GM12878 (cell line): ENCODE measurements around the gene RPL21.

Source experiments
- ATF7 ChIP-seq: fragments of 450-650 bp; IDR thresholded peaks from 2 replicates; pipeline ENCODE4 v1.6.1; 2016; ENCODE audit warnings: low read depth, mild to moderate bottlenecking
- BRCA1 ChIP-seq: IDR thresholded peaks from 2 replicates; pipeline ENCODE4 v1.6.1; 2011; ENCODE audit warnings: low read depth, low read length, improper control_type of control experiment
- FOXK2 ChIP-seq: fragments of 450-650 bp; IDR thresholded peaks from 2 replicates; pipeline ENCODE4 v1.6.1; 2017; ENCODE audit warnings: mild to moderate bottlenecking, moderate library complexity
- JUND ChIP-seq: IDR thresholded peaks from 2 replicates; pipeline ENCODE4 v1.6.1; 2012; ENCODE audit warnings: low read depth, mild to moderate bottlenecking, low read length, improper control_type of control experiment, moderate library complexity
- POLR2A ChIP-seq: IDR thresholded peaks from 2 replicates; pipeline ENCODE4 v1.6.1; 2011; ENCODE audit warnings: low read depth, mild to moderate bottlenecking, low read length
- POU2F2 ChIP-seq: IDR thresholded peaks from 3 replicates; pipeline ENCODE4 v1.6.1; 2011; ENCODE audit warnings: low read depth, mild to moderate bottlenecking, low read length, borderline replicate concordance
- REST ChIP-seq: IDR thresholded peaks from 2 replicates; pipeline ENCODE4 v1.6.1; 2012; ENCODE audit warnings: mild to moderate bottlenecking, low read depth, low read length
- ZBTB33 ChIP-seq: fragments of 450-650 bp; IDR thresholded peaks from 2 replicates; pipeline ENCODE4 v1.6.1; 2017; ENCODE audit warnings: mild to moderate bottlenecking
- TF ChIP-seq, protein P1 (sequence below), 3 experiments: IDR thresholded peaks in 2 of 3; conservative IDR thresholded peaks in 1 of 3; 2 replicates each; pipeline ENCODE4 v1.5.1; 2011; ENCODE audit warnings: low read depth in 3 of 3, low read length in 3 of 3, mild to moderate bottlenecking in 3 of 3, control low read depth in 2 of 3, moderate library complexity in 2 of 3, inconsistent platforms in 1 of 3, mixed read lengths in 1 of 3; ENCODE audit not compliant: control insufficient read depth in 2 of 3, insufficient read depth in 1 of 3; ENCODE audit errors: extremely low read depth in 1 of 3

- TF ChIP-seq JUND (no peak), POLR2A (no peak), FOXK2 (no peak), REST (no peak), POU2F2 (no peak), ZBTB33 (no peak), BRCA1 (no peak), ATF7 (no peak)
- TF ChIP-seq, protein P1, sequence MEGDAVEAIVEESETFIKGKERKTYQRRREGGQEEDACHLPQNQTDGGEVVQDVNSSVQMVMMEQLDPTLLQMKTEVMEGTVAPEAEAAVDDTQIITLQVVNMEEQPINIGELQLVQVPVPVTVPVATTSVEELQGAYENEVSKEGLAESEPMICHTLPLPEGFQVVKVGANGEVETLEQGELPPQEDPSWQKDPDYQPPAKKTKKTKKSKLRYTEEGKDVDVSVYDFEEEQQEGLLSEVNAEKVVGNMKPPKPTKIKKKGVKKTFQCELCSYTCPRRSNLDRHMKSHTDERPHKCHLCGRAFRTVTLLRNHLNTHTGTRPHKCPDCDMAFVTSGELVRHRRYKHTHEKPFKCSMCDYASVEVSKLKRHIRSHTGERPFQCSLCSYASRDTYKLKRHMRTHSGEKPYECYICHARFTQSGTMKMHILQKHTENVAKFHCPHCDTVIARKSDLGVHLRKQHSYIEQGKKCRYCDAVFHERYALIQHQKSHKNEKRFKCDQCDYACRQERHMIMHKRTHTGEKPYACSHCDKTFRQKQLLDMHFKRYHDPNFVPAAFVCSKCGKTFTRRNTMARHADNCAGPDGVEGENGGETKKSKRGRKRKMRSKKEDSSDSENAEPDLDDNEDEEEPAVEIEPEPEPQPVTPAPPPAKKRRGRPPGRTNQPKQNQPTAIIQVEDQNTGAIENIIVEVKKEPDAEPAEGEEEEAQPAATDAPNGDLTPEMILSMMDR (IDR thresholded peaks at IDR 0.05 in 2 of 3, conservative IDR thresholded peaks at IDR 0.05 in 1 of 3; ENCODE audit: control insufficient read depth in 2 of 3, extremely low read depth in 1 of 3, insufficient read depth in 1 of 3, low read depth in 3 of 3, low read length in 3 of 3) = no peak
Observed at GRCh38 chr13:27295660-27296059, 44.3 kb downstream of the RPL21 start.
